IMR-90 (cell line): Measurements from ENCODE around the gene CD72. TPM values are rescaled to one million over a fixed set of nuclear protein-coding genes. Genes with fewer than 3 reads are reported as not detected.

Experiments
- ATAC-seq: fragments of 200-7000 bp; cut with Tn5 transposase; 2 replicates; pipeline ENCODE4 v1.9.1; 2020; ENCODE audit warnings: low read depth, mild to moderate bottlenecking, moderate library complexity
- BruUV-seq: library from RNA; stranded (reverse); fragments of 400-500 nt; replicated peaks from 2 replicates; lab custom pipeline; 2021; lab: Mats Ljungman, UMichigan
- CTCF ChIA-PET: fragments of 300-600 bp; formaldehyde crosslinking; extraction: SDS; loops from one replicate; lab custom pipeline; 2021; ENCODE audit warnings: antibody characterized with exemption; lab: Yijun Ruan, JAX
- POLR2A ChIA-PET: fragments of 300-600 bp; sonication (Branson Sonifier 250); formaldehyde crosslinking; loops from one replicate; lab custom pipeline; 2022; ENCODE audit warnings: antibody characterized with exemption; ENCODE audit not compliant: unreplicated experiment; lab: Charles Lee
- DNase-seq: peaks from one replicate; pipeline ENCODE4 v3.0.0; 2013
- H2AFZ ChIP-seq: replicated peaks from 2 replicates; pipeline ENCODE3; 2013; ENCODE audit warnings: low read length, mild to moderate bottlenecking; ENCODE audit not compliant: poor library complexity
- H2AK5ac ChIP-seq: 2 replicates; pipeline ENCODE4 v1.6.1; 2013; ENCODE audit warnings: low read depth, low read length, inconsistent platforms
- H2AK9ac ChIP-seq: replicated peaks from 2 replicates; pipeline ENCODE3; 2013; ENCODE audit warnings: mild to moderate bottlenecking, low read depth, low read length, moderate library complexity; ENCODE audit not compliant: poor library complexity
- H2BK120ac ChIP-seq: 2 replicates; pipeline ENCODE4 v1.6.1; 2013; ENCODE audit warnings: low read depth, low read length, inconsistent platforms
- H2BK15ac ChIP-seq: 3 replicates; pipeline ENCODE4 v1.6.1; 2013; ENCODE audit warnings: low read depth, low read length, inconsistent platforms
- H2BK20ac ChIP-seq: 2 replicates; pipeline ENCODE4 v1.6.1; 2013; ENCODE audit warnings: low read depth, mild to moderate bottlenecking, inconsistent platforms, low read length, moderate library complexity
- H2BK5ac ChIP-seq: 2 replicates; pipeline ENCODE4 v1.6.1; 2013; ENCODE audit warnings: mild to moderate bottlenecking, low read depth, low read length, inconsistent platforms; ENCODE audit not compliant: poor library complexity, severe bottlenecking
- H3K14ac ChIP-seq: replicated peaks from 2 replicates; pipeline ENCODE4 v1.6.1; 2013; ENCODE audit warnings: low read depth, low read length, inconsistent platforms
- H3K18ac ChIP-seq: 2 replicates; pipeline ENCODE4 v1.6.1; 2013; ENCODE audit warnings: low read depth, low read length, control low read depth
- H3K23ac ChIP-seq: 2 replicates; pipeline ENCODE4 v1.6.1; 2013; ENCODE audit warnings: low read depth, low read length, inconsistent platforms
- H3K27ac ChIP-seq: 2 replicates; pipeline ENCODE4 v1.5.1; 2013; ENCODE audit warnings: mild to moderate bottlenecking, control low read depth, low read length; ENCODE audit not compliant: insufficient read depth
- H3K27me3 ChIP-seq: 2 replicates; pipeline ENCODE4 v1.6.1; 2013; ENCODE audit warnings: low read length; ENCODE audit not compliant: control insufficient read depth, insufficient read depth
- H3K36me3 ChIP-seq: 2 replicates; pipeline ENCODE4 v1.6.1; 2013; ENCODE audit warnings: low read length, mixed read lengths; ENCODE audit not compliant: control insufficient read depth, insufficient read depth
- H3K4ac ChIP-seq: 2 replicates; pipeline ENCODE4 v1.6.1; 2013; ENCODE audit warnings: low read depth, low read length, inconsistent platforms
- H3K4me1 ChIP-seq: 2 replicates; pipeline ENCODE4 v1.6.1; 2013; ENCODE audit warnings: low read length, mixed read lengths; ENCODE audit not compliant: control insufficient read depth, insufficient read depth
- H3K4me2 ChIP-seq: 2 replicates; pipeline ENCODE4 v1.6.1; 2013; ENCODE audit warnings: low read depth, mild to moderate bottlenecking, control low read depth, low read length, moderate library complexity
- H3K4me3 ChIP-seq: 2 replicates; pipeline ENCODE4 v1.5.1; 2013; ENCODE audit warnings: low read depth, mild to moderate bottlenecking, control low read depth, low read length, moderate library complexity; ENCODE audit not compliant: insufficient read depth
- H3K56ac ChIP-seq: 2 replicates; pipeline ENCODE4 v1.6.1; 2013; ENCODE audit warnings: low read length, inconsistent platforms; ENCODE audit not compliant: insufficient read depth; ENCODE audit errors: extremely low read depth
- H3K79me1 ChIP-seq, 2 experiments: 2 replicates each; pipeline ENCODE4 v1.6.1; 2013; ENCODE audit warnings: low read length in 2 of 2, inconsistent platforms in 1 of 2, low read depth in 1 of 2
- H3K9ac ChIP-seq: 2 replicates; pipeline ENCODE4 v1.6.1; 2013; ENCODE audit warnings: low read depth, low read length, control low read depth
- H3K9me1 ChIP-seq: 2 replicates; pipeline ENCODE4 v1.6.1; 2013; ENCODE audit warnings: low read length, inconsistent platforms; ENCODE audit not compliant: insufficient read depth
- H3K9me3 ChIP-seq: 2 replicates; pipeline ENCODE4 v1.6.1; 2013; ENCODE audit warnings: low read length; ENCODE audit not compliant: control insufficient read depth, insufficient read depth
- H4K20me1 ChIP-seq: 2 replicates; pipeline ENCODE4 v1.6.1; 2013; ENCODE audit warnings: low read length, inconsistent platforms; ENCODE audit not compliant: insufficient read depth
- H4K5ac ChIP-seq: 2 replicates; pipeline ENCODE4 v1.6.1; 2013; ENCODE audit warnings: mild to moderate bottlenecking, low read depth, low read length, control low read depth
- H4K8ac ChIP-seq, 2 experiments: 2 replicates each; pipeline ENCODE4 v1.6.1; 2013; ENCODE audit warnings: low read depth in 2 of 2, low read length in 2 of 2, control low read depth in 1 of 2, inconsistent platforms in 1 of 2
- H4K91ac ChIP-seq: 2 replicates; pipeline ENCODE4 v1.6.1; 2013; ENCODE audit warnings: low read depth, low read length, inconsistent platforms; ENCODE audit not compliant: insufficient read depth
- BHLHE40 ChIP-seq: fragments of 150-350 bp; IDR thresholded peaks from 2 replicates; pipeline ENCODE4 v1.6.1; 2016; ENCODE audit warnings: mild to moderate bottlenecking, low read depth, low read length
- CEBPB ChIP-seq: IDR thresholded peaks from 2 replicates; pipeline ENCODE4 v1.6.1; 2012; ENCODE audit warnings: low read depth, low read length, improper control_type of control experiment
- CHD1 ChIP-seq: IDR thresholded peaks from 2 replicates; pipeline ENCODE4 v1.6.1; 2012; ENCODE audit warnings: low read depth, low read length, improper control_type of control experiment
- MAFK ChIP-seq: IDR thresholded peaks from 2 replicates; pipeline ENCODE4 v1.6.1; 2012; ENCODE audit warnings: low read depth, low read length, improper control_type of control experiment
- WGBS, 2 experiments: methylation state at CpG; one replicate each; pipeline versions ENCODE4 v1.1.5 to v1.1.7; 2013; ENCODE audit warnings: missing lambda C conversion rate in 2 of 2; ENCODE audit not compliant: insufficient read length in 1 of 2; ENCODE audit errors: extremely low coverage in 2 of 2; 5-methylcytosine and 5-hydroxymethylcytosine counted together
- dilution Hi-C: fragments of 300-500 bp; cut with HindIII; formaldehyde crosslinking; loops from one replicate; pipeline ENCODE4 v1.14.3; 2018; ENCODE audit warnings: low sequenced_read_pairs; ENCODE audit not compliant: unreplicated experiment
- in situ Hi-C: fragments of 300-500 bp; cut with MboI; formaldehyde crosslinking; loops from 3 replicates; pipeline ENCODE4 v1.14.3; 2019; ENCODE audit warnings: low sequenced_read_pairs, inconsistent platforms, mixed read lengths
- intact Hi-C: fragments of 100-400 bp; cut with micrococcal nuclease; formaldehyde crosslinking; loops from 2 replicates; pipeline ENCODE4 v1.10.0; 2022
- polyA plus RNA-seq, 3 experiments: library from polyadenylated mRNA; depleted of rRNA; stranded (reverse); fragments of >200 nt; gene quantifications; 2 replicates each; pipeline ENCODE4 v1.2.3, GENCODE V29; 2012; ENCODE audit warnings: low replicate concordance in 1 of 3
- total RNA-seq: library from RNA; depleted of rRNA; stranded (reverse); fragments of >200 nt; gene quantifications from 2 replicates; pipeline ENCODE4 v1.2.3, GENCODE V29; 2012

CD72 gene
- total and polyA plus RNA-seq, 2 of the 4 experiments (the other 2 are of a cell fraction), result 0.36 to 0.58 TPM

DNA sequence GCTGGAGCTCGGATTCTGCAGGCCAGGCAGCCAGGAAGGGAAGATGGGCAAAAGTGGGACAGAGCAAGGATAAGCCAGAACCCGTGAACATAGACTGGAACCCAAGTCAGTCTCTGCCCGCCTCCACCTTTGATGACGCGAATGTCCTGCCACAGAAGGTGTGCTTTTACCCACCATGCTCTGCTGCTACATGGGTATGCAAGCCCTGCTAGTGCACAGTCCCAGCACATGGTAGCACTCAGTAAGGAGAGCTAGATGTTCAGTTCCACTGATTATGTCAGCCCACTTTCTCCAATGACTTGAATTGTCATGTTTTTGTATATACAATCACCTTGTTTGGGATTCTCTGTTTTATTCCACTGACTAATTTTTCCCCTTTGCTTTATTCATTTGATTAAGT, 11.4 kb upstream of the CD72 start:
- Histone ChIP-seq H3K18ac (no peak overlapping the region), H2AK9ac (no peak overlapping the region), H3K4me1 (no peaks in the 10 kb centered on the region), H2BK120ac (no peak overlapping the region), H2BK20ac (no peak overlapping the region), H3K4me2 (no peak overlapping the region), H3K23ac (no peak overlapping the region), H4K20me1 (no peaks in the 10 kb centered on the region), H2AFZ (no peak overlapping the region), H3K4ac (no peak overlapping the region), H3K14ac (no peak overlapping the region), H3K9me1 (no peaks in the 10 kb centered on the region), H2BK5ac (no peak overlapping the region), H2AK5ac (no peak overlapping the region), H3K36me3 (no peaks in the 10 kb centered on the region), H3K9ac (no peak overlapping the region), H4K91ac (no peak overlapping the region), H3K56ac (no peak overlapping the region), H3K9me3 (peaks cover 2% of the 10 kb centered on the region; the same call in 1 of the 2 replicates), H3K4me3 (no peak overlapping the region), H2BK15ac (no peak overlapping the region), H4K5ac (no peak overlapping the region), H3K27ac (no peak overlapping the region), H4K8ac (no peak overlapping the region), H3K27me3 (no peaks in the 10 kb centered on the region; the same call in 1 of the 2 replicates), H3K79me1 (no peaks in the 10 kb centered on the region)
- DNase-seq (no peak), ATAC-seq (no peak)
- WGBS, 2 experiments, result 90% methylated on average over 4 of the region's 5 CpGs; no CpG with 5 or more reads in 1 of the 2 experiments
- in situ Hi-C loops, result no loop called here
- dilution Hi-C loops, result no loop called here
- intact Hi-C loops, result no loop called here
- no TSS peak for BruUV-seq
- no peak for TF ChIP-seq CHD1
- TF ChIP-seq MAFK, result no peak
- TF ChIP-seq BHLHE40, result no peak
- TF ChIP-seq CEBPB, result no peak
- ChIA-PET POLR2A (no interaction called here), CTCF (interaction anchor here (1.0 to 1.2 kb wide), 2 partner anchors 9 to 17 kb away, joined by 3 read pairs; no protein-coding TSS in a partner anchor)
